ENCODE measurements around the gene MTMR3. TPM values are rescaled to one million over a fixed set of nuclear protein-coding genes. Genes with fewer than 3 reads are reported as not detected.

MTMR3 gene
- total and polyA plus RNA-seq, 2 donors from 2014 or later = 9.6 to 56.2 TPM

- Histone ChIP-seq H3K36me3 (ENCODE audit: control insufficient read depth in 2 of 3, insufficient read depth in 3 of 3, low read length in 3 of 3) (peaks cover 0 to 19% (median 18%) of the 10 kb centered on the region in 3 donors), H3K9ac (ENCODE audit: low read length in 3 of 3) (no peak overlapping the region), H3K9me3 (ENCODE audit: control insufficient read depth in 2 of 3, insufficient read depth in 1 of 3, low read length in 3 of 3) (no peaks in the 10 kb centered on the region), H3K4me1 (ENCODE audit: control insufficient read depth in 2 of 3, insufficient read depth in 2 of 3, low read depth in 1 of 3, low read length in 3 of 3) (no peaks in the 10 kb centered on the region), H3K27ac (ENCODE audit: low read depth in 2 of 2, low read length in 2 of 2) (no peak overlapping the region), H3K4me3 (ENCODE audit: low read length in 3 of 3) (no peak overlapping the region), H3K27me3 (ENCODE audit: control insufficient read depth, insufficient read depth, low read length) (no peaks in the 10 kb centered on the region)
- DNase-seq (no peak), FAIRE-seq (no peak)
- intact Hi-C loops (cut with DNase I) = no loop called here
- TF ChIP-seq, protein P1, sequence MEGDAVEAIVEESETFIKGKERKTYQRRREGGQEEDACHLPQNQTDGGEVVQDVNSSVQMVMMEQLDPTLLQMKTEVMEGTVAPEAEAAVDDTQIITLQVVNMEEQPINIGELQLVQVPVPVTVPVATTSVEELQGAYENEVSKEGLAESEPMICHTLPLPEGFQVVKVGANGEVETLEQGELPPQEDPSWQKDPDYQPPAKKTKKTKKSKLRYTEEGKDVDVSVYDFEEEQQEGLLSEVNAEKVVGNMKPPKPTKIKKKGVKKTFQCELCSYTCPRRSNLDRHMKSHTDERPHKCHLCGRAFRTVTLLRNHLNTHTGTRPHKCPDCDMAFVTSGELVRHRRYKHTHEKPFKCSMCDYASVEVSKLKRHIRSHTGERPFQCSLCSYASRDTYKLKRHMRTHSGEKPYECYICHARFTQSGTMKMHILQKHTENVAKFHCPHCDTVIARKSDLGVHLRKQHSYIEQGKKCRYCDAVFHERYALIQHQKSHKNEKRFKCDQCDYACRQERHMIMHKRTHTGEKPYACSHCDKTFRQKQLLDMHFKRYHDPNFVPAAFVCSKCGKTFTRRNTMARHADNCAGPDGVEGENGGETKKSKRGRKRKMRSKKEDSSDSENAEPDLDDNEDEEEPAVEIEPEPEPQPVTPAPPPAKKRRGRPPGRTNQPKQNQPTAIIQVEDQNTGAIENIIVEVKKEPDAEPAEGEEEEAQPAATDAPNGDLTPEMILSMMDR (IDR thresholded peaks at IDR 0.05; ENCODE audit: borderline replicate concordance, extremely low read depth, insufficient read depth) = no peak
Measured at GRCh38 chr22:30030329-30030728, 147.4 kb downstream of the MTMR3 start.

DNA sequence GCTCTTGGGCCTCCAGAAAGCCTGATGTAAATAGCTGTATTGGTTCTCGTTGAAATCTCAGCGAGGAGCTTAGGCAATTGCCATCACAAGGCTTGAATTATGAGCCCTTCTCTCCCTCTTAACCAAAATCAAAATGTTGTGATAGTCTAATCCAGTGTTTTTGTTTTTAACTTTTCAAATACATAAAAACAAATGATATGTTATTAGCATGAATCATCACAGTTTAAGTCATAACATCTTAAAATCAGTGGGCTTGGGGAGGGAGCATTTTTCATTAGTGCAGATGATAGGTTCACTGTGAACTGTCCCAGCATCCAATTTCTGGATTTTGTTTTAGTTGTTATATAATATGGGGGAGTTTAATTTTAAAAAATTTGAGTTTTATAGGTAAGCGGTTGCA, 148.4 kb downstream of the MTMR3 start:
- H3K9ac ChIP-seq (ENCODE audit: low read length in 3 of 3) = no peak overlapping the region
- H3K36me3 ChIP-seq (ENCODE audit: control insufficient read depth in 2 of 3, insufficient read depth in 3 of 3, low read length in 3 of 3) = peaks cover 0 to 10% (median 9%) of the 10 kb centered on the region in 3 donors
- intact Hi-C loops (cut with DNase I) = no loop called here
- TF ChIP-seq, protein P1 (IDR thresholded peaks at IDR 0.05; ENCODE audit: borderline replicate concordance, extremely low read depth, insufficient read depth) = no peak
- DNase-seq (no peak), FAIRE-seq (no peak)
- H3K9me3 ChIP-seq (ENCODE audit: control insufficient read depth in 2 of 3, insufficient read depth in 1 of 3, low read length in 3 of 3) = no peaks in the 10 kb centered on the region
- no peak overlapping the region for H3K27ac ChIP-seq (ENCODE audit: low read depth in 2 of 2, low read length in 2 of 2)
- H3K27me3 ChIP-seq (ENCODE audit: control insufficient read depth, insufficient read depth, low read length) = no peaks in the 10 kb centered on the region
- no peak overlapping the region for H3K4me3 ChIP-seq (ENCODE audit: low read length in 3 of 3)
- no peaks in the 10 kb centered on the region for H3K4me1 ChIP-seq (ENCODE audit: control insufficient read depth in 2 of 3, insufficient read depth in 2 of 3, low read depth in 1 of 3, low read length in 3 of 3)

DNA sequence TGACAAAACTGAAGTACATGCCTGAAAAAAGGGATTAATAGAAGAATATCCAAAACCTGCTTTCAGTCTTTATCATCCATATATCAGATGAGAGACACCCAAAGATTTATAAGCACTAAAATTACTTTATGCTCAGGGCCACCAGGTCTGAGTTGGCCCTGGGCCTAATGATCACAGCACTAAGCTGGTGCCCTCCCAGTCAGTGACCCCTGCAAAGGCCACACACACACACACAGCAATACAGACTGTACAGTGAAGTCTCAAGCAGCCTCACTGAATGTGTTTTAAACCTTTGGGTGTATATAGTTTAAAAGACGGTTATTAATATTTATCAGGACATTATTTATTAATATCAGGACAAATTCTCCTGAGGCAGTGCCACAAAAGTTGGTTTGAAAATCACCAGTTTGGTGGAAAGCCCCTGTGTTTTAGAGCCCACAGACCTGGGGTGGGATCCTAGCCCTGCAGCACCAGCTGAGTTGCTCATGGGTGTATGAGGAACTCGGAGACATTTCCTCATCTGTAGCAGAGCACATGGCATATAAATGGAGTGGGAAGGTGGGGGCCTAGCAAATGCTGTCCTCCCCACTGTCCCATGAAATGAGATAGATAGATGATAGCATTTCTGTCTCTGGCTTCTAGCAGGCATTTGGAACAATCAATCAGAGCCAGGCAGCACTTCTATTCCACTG, 148.9 kb downstream of the MTMR3 start:
- no peaks in the 10 kb centered on the region for H3K9me3 ChIP-seq (ENCODE audit: control insufficient read depth in 2 of 3, insufficient read depth in 1 of 3, low read length in 3 of 3)
- no peak overlapping the region for H3K9ac ChIP-seq (ENCODE audit: low read length in 3 of 3)
- no peak overlapping the region for H3K27ac ChIP-seq (ENCODE audit: low read depth in 2 of 2, low read length in 2 of 2)
- H3K27me3 ChIP-seq (ENCODE audit: control insufficient read depth, insufficient read depth, low read length) = no peaks in the 10 kb centered on the region
- peaks cover 0 to 10% (median 3%) of the 10 kb centered on the region in 3 donors for H3K36me3 ChIP-seq (ENCODE audit: control insufficient read depth in 2 of 3, insufficient read depth in 3 of 3, low read length in 3 of 3)
- FAIRE-seq = no peak
- DNase-seq = no peak
- intact Hi-C loops (cut with DNase I) = no loop called here
- TF ChIP-seq, protein P1 (IDR thresholded peaks at IDR 0.05; ENCODE audit: borderline replicate concordance, extremely low read depth, insufficient read depth) = no peak
- no peak overlapping the region for H3K4me3 ChIP-seq (ENCODE audit: low read length in 3 of 3)
- no peaks in the 10 kb centered on the region for H3K4me1 ChIP-seq (ENCODE audit: control insufficient read depth in 2 of 3, insufficient read depth in 2 of 3, low read depth in 1 of 3, low read length in 3 of 3)
